Pancreas (tissue), 10 donors: Measurements from ENCODE around the gene POLD1. TPM values are rescaled to one million over a fixed set of nuclear protein-coding genes. Genes with fewer than 3 reads are reported as not detected.

Source experiments
- ATAC-seq, 4 donors: fragments of 200-7000 bp; cut with Tn5 transposase; one replicate each; pipeline versions ENCODE4 v1.8.0 to v1.9.1; 2020; ENCODE audit warnings: mild to moderate bottlenecking in 4 of 4, moderate library complexity in 4 of 4
- DNase-seq, 6 donors: peaks; one replicate each; pipeline ENCODE4 v3.0.0-alpha.2; 2020
- FAIRE-seq: peaks from 2 replicates; lab custom pipeline; 2012; peaks lifted over from hg19 to GRCh38; lab: Jason Lieb, UNC
- H3K27ac ChIP-seq, 4 donors: fragments of 200-600 bp; sonication (generic); 1 replicate in 3 of 4; 2 replicates in 1 of 4; pipeline versions ENCODE4 v1.5.0 to v1.8.0; 2020
- H3K27me3 ChIP-seq, 4 donors: fragments of 200-600 bp; one replicate each; pipeline ENCODE4 v1.8.0; 2021
- H3K36me3 ChIP-seq, 3 donors: fragments of 200-600 bp; sonication (generic) in 1 of 3; one replicate each; pipeline versions ENCODE4 v1.5.0 to v1.8.0; 2020 to 2021
- H3K4me1 ChIP-seq, 3 donors: fragments of 200-600 bp; one replicate each; pipeline ENCODE4 v1.8.0; 2021
- H3K4me3 ChIP-seq, 4 donors: fragments of 200-600 bp; sonication (generic) in 2 of 4; one replicate each; pipeline versions ENCODE4 v1.5.0 to v1.8.0; 2020 to 2021
- H3K9me3 ChIP-seq, 4 donors: fragments of 200-600 bp; one replicate each; pipeline ENCODE4 v1.8.0; 2021
- CTCF ChIP-seq, 4 donors: fragments of 200-600 bp; sonication (generic) in 3 of 4; IDR thresholded peaks; one replicate each; pipeline versions ENCODE4 v1.5.0 to v1.8.0; 2021; ENCODE audit warnings: antibody characterized with exemption in 4 of 4
- WGBS, 2 donors: extraction: QIAGEN DNeasy Blood & Tissue Kit; methylation state at CpG; one replicate each; pipeline ENCODE4 v1.1.7; 2013; 5-methylcytosine and 5-hydroxymethylcytosine counted together
- intact Hi-C, 3 donors: fragments of 100-400 bp; cut with DNase I; formaldehyde crosslinking; loops; one replicate each; pipeline versions ENCODE4 v1.11.1 to v1.14.2; 2022
- polyA plus RNA-seq, 2 donors: library from polyadenylated mRNA; stranded (reverse); fragments of 200-250 nt; gene quantifications; one replicate each; pipeline ENCODE4 v1.2.3, GENCODE V29; 2013
- total RNA-seq, 6 donors: library from RNA; stranded (reverse); fragmentation: NEBNext Ultra II Directional in 4 of 6; extraction: Animal tissue kit (Norgen Biotek cat#: 25700) in 4 of 6; gene quantifications; one replicate each; pipeline versions ENCODE4 v1.2.1 to v1.2.4, GENCODE V29; 2021 to 2023
- donor health status: healthy with polysubstance abuse.
- donor health status: DM: no; HTN: no; CAD: no; lungs with moderate emphysema.
- donor health status: DM: no; HTN: no; CAD: no.
- donor health status: control.
- donor health status: control.
- donor health status: Bipolar disorder and iron deficiency.
- donor health status: DM: yes; HTN: yes; CAD: no.
- donor health status: DM: no; HTN: no; CAD: no.
- donor health status: DM: no; HTN: no; CAD: no.
- donor health status: DM: yes; HTN: yes; CAD: no.

The POLD1 gene
- total and polyA plus RNA-seq, 8 donors = 9.5 to 45.5 (median 13.7) TPM

GRCh38 chr19:50377517-50377916 is 6.6 kb upstream of the POLD1 start:
- 79 to 88% methylated on average over 8 to 9 of the region's 9 CpGs for WGBS, 2 donors
- intact Hi-C loops = no loop called here
- peaks cover 6 to 50% (median 26%) of the 10 kb centered on the region in 3 donors for H3K36me3 ChIP-seq
- ATAC-seq = no peak
- no peaks in the 10 kb centered on the region for H3K9me3 ChIP-seq
- H3K4me1 ChIP-seq = no peaks in the 10 kb centered on the region
- no peaks in the 10 kb centered on the region for H3K27me3 ChIP-seq
- peak in 1 of 6 donors; percentile 25 for DNase-seq
- no peak for FAIRE-seq
- no peak for TF ChIP-seq CTCF (IDR thresholded peaks at IDR 0.05)
- H3K4me3 ChIP-seq = no peak overlapping the region
- no peak overlapping the region for H3K27ac ChIP-seq

GRCh38 chr19:50378169-50378862 is 5.8 kb upstream of the POLD1 start:
- Histone ChIP-seq H3K4me3 (no peak overlapping the region), H3K9me3 (no peaks in the 10 kb centered on the region), H3K27ac (no peak overlapping the region), H3K27me3 (no peaks in the 10 kb centered on the region), H3K4me1 (no peaks in the 10 kb centered on the region), H3K36me3 (peaks cover 6 to 52% (median 26%) of the 10 kb centered on the region in 3 donors)
- ATAC-seq (no peak), FAIRE-seq (no peak), DNase-seq (peak in 1 of 6 donors; percentile 27)
- WGBS, 2 donors = 92 to 93% methylated on average over 36 of the region's 36 CpGs
- no peak for TF ChIP-seq CTCF (IDR thresholded peaks at IDR 0.05)
- intact Hi-C loops = no loop called here

- intact Hi-C loops = no loop called here
- H3K4me1 ChIP-seq = no peaks in the 10 kb centered on the region
- no peak for FAIRE-seq
- peak in 1 of 6 donors; percentile 21 for DNase-seq
- ATAC-seq = no peak
- WGBS, 2 donors = 89 to 96% methylated on average over 10 of the region's 10 CpGs
- H3K36me3 ChIP-seq = peaks cover 6 to 52% (median 26%) of the 10 kb centered on the region in 3 donors
- no peaks in the 10 kb centered on the region for H3K27me3 ChIP-seq
- H3K27ac ChIP-seq = no peak overlapping the region
- no peak overlapping the region for H3K4me3 ChIP-seq
- H3K9me3 ChIP-seq = no peaks in the 10 kb centered on the region
- no peak for TF ChIP-seq CTCF (IDR thresholded peaks at IDR 0.05)
Observed at GRCh38 chr19:50378863-50379236, 5.3 kb upstream of the POLD1 start.

GRCh38 chr19:50379602-50380001 is 4.5 kb upstream of the POLD1 start:
- TF ChIP-seq CTCF (IDR thresholded peaks at IDR 0.05) = no peak
- FAIRE-seq (no peak), DNase-seq (no peak), ATAC-seq (no peak)
- Histone ChIP-seq H3K27ac (no peak overlapping the region), H3K27me3 (no peaks in the 10 kb centered on the region), H3K4me3 (no peak overlapping the region), H3K36me3 (peaks cover 6 to 52% (median 26%) of the 10 kb centered on the region in 3 donors), H3K4me1 (peaks cover 0 to under 1% (median 0%) of the 10 kb centered on the region in 3 donors), H3K9me3 (no peaks in the 10 kb centered on the region)
- intact Hi-C loops = no loop called here
- whole genome bisulfite sequencing, 2 donors = 90 to 92% methylated on average over 11 of the region's 11 CpGs

- WGBS, 2 donors = 85 to 89% methylated on average over 11 of the region's 11 CpGs
- Histone ChIP-seq H3K4me3 (no peak overlapping the region), H3K9me3 (no peaks in the 10 kb centered on the region), H3K36me3 (peaks cover 6 to 52% (median 26%) of the 10 kb centered on the region in 3 donors), H3K4me1 (peaks cover 0 to 6% (median 0%) of the 10 kb centered on the region in 3 donors), H3K27ac (no peak overlapping the region), H3K27me3 (no peaks in the 10 kb centered on the region)
- peak in 1 of 6 donors; percentile 17 for DNase-seq
- no peak for FAIRE-seq
- ATAC-seq = no peak
- TF ChIP-seq CTCF (IDR thresholded peaks at IDR 0.05) = no peak
- intact Hi-C loops = no loop called here
Observed at GRCh38 chr19:50380137-50380536, 4.0 kb upstream of the POLD1 start.
